PFSK-1 (cell line): ENCODE results near the gene POC1B.

ENCODE experiments used
- POLR2AphosphoS5 ChIP-seq: IDR thresholded peaks from 2 replicates; pipeline ENCODE4 v1.6.1; 2012; ENCODE audit warnings: low read depth, mild to moderate bottlenecking, control low read depth, low read length, moderate library complexity
- TAF1 ChIP-seq: IDR thresholded peaks from 2 replicates; pipeline ENCODE4 v1.6.1; 2012; ENCODE audit warnings: low read length, control low read depth, borderline replicate concordance; ENCODE audit not compliant: insufficient read depth
- TF ChIP-seq, protein P1 (sequence below), 2 experiments: IDR thresholded peaks; 2 replicates each; pipeline versions ENCODE4 v1.6.1 to v1.8.0; 2011 to 2012; ENCODE audit warnings: low read depth in 2 of 2, low read length in 2 of 2, control low read depth in 1 of 2, inconsistent platforms in 1 of 2, mild to moderate bottlenecking in 1 of 2, moderate library complexity in 1 of 2; ENCODE audit not compliant: insufficient read depth in 1 of 2

DNA sequence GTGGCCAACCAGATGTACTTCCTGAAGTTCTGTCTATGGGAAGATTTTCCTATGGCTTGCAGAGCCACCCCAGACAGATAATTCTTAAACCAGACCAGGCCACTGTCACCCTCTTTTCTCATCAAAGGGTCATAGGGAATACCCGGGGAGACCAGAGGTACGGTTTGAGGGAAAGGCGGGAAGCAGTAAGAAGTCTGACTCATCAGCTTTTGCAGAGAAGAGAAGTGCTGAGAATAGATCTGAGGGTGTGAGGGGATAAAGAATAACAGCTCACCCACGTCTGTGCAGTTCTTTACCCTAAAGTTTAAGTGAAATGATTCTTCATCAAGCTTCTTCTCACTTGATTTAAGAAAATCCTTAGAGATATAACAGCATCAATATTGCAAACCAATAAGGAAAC is 21.3 kb upstream of the POC1B start:
- no peak for TF ChIP-seq TAF1
- TF ChIP-seq, protein P1, sequence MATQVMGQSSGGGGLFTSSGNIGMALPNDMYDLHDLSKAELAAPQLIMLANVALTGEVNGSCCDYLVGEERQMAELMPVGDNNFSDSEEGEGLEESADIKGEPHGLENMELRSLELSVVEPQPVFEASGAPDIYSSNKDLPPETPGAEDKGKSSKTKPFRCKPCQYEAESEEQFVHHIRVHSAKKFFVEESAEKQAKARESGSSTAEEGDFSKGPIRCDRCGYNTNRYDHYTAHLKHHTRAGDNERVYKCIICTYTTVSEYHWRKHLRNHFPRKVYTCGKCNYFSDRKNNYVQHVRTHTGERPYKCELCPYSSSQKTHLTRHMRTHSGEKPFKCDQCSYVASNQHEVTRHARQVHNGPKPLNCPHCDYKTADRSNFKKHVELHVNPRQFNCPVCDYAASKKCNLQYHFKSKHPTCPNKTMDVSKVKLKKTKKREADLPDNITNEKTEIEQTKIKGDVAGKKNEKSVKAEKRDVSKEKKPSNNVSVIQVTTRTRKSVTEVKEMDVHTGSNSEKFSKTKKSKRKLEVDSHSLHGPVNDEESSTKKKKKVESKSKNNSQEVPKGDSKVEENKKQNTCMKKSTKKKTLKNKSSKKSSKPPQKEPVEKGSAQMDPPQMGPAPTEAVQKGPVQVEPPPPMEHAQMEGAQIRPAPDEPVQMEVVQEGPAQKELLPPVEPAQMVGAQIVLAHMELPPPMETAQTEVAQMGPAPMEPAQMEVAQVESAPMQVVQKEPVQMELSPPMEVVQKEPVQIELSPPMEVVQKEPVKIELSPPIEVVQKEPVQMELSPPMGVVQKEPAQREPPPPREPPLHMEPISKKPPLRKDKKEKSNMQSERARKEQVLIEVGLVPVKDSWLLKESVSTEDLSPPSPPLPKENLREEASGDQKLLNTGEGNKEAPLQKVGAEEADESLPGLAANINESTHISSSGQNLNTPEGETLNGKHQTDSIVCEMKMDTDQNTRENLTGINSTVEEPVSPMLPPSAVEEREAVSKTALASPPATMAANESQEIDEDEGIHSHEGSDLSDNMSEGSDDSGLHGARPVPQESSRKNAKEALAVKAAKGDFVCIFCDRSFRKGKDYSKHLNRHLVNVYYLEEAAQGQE (IDR thresholded peaks at IDR 0.05; ENCODE audit: insufficient read depth in 1 of 2, low read depth in 2 of 2, low read length in 2 of 2): no peak
- TF ChIP-seq POLR2AphosphoS5: no peak
